Endothelial cell of umbilical vein (primary cell): Measurements from ENCODE around the gene TENM4. TPM values are rescaled to one million over a fixed set of nuclear protein-coding genes. Genes with fewer than 3 reads are reported as not detected.

Experiments used
- BruUV-seq: library from RNA; stranded (reverse); fragments of 400-500 nt; replicated peaks from 2 replicates; lab custom pipeline; 2021; lab: Mats Ljungman, UMichigan
- CTCF ChIA-PET: fragments of 300-600, 350-600 bp; sonication (Branson Sonifier 250); formaldehyde crosslinking; loops from one replicate; lab custom pipeline; 2021; ENCODE audit warnings: antibody characterized with exemption, inconsistent platforms; lab: Charles Lee
- POLR2A ChIA-PET: fragments of 300-600, 350-600 bp; sonication (Branson Sonifier 250); formaldehyde crosslinking; loops from one replicate; lab custom pipeline; 2021; ENCODE audit warnings: antibody characterized with exemption, inconsistent platforms; lab: Charles Lee
- DNase-seq: peaks from one replicate; pipeline ENCODE4 v3.0.0-alpha.2; 2011; ENCODE audit warnings: low read depth, low spot score
- FAIRE-seq: peaks from 2 replicates; lab custom pipeline; 2011; peaks lifted over from hg19 to GRCh38; lab: Jason Lieb, UNC
- H2AFZ ChIP-seq: 2 replicates; pipeline ENCODE4 v1.6.0; 2012; ENCODE audit warnings: low read depth, low read length, control low read depth, inconsistent platforms
- H3K27ac ChIP-seq: 2 replicates; pipeline ENCODE4 v1.5.1; 2011; ENCODE audit warnings: low read depth, mild to moderate bottlenecking, control low read depth, low read length, moderate library complexity; ENCODE audit not compliant: insufficient read depth
- H3K27me3 ChIP-seq, 2 experiments: 2 replicates each; pipeline versions ENCODE4 v1.6.0 to v1.6.1; 2011; ENCODE audit warnings: low read length in 2 of 2, mixed read lengths in 1 of 2; ENCODE audit not compliant: control insufficient read depth in 2 of 2, insufficient read depth in 2 of 2
- H3K36me3 ChIP-seq, 2 experiments: 2 replicates in 1 of 2; 3 replicates in 1 of 2; pipeline ENCODE4 v1.5.1; 2011; ENCODE audit warnings: low read length in 2 of 2, mild to moderate bottlenecking in 1 of 2, moderate library complexity in 1 of 2; ENCODE audit not compliant: control insufficient read depth in 2 of 2, insufficient read depth in 2 of 2; ENCODE audit errors: extremely low read depth in 1 of 2
- H3K4me1 ChIP-seq: 3 replicates; pipeline ENCODE4 v1.5.1; 2011; ENCODE audit warnings: mild to moderate bottlenecking, low read length; ENCODE audit not compliant: control insufficient read depth, insufficient read depth; ENCODE audit errors: extremely low read depth
- H3K4me2 ChIP-seq: 2 replicates; pipeline ENCODE4 v1.6.1; 2011; ENCODE audit warnings: low read length, control low read depth, mixed read lengths; ENCODE audit not compliant: insufficient read depth
- H3K4me3 ChIP-seq, 3 experiments: fragments of 200-600 bp in 1 of 3; sonication (generic), shearing (Covaris generic) in 1 of 3; replicated peaks in 1 of 3; 2 replicates each; pipeline ENCODE4 v1.5.1; 2011 to 2016; ENCODE audit warnings: control low read depth in 3 of 3, low read length in 3 of 3, mild to moderate bottlenecking in 2 of 3, inconsistent platforms in 1 of 3, low read depth in 1 of 3, moderate library complexity in 1 of 3; ENCODE audit not compliant: insufficient read depth in 1 of 3
- H3K79me2 ChIP-seq: 2 replicates; pipeline ENCODE4 v1.6.0; 2012; ENCODE audit warnings: low read length, inconsistent platforms; ENCODE audit not compliant: control insufficient read depth, insufficient read depth
- H3K9ac ChIP-seq: replicated peaks from 2 replicates; pipeline ENCODE3; 2011; ENCODE audit warnings: low read length, control low read depth; ENCODE audit not compliant: insufficient read depth; ENCODE audit errors: extremely low read depth
- H3K9me1 ChIP-seq: replicated peaks from 3 replicates; pipeline ENCODE4 v1.6.0; 2011; ENCODE audit warnings: mild to moderate bottlenecking, low read length; ENCODE audit not compliant: control insufficient read depth, insufficient read depth; ENCODE audit errors: extremely low read depth
- H3K9me3 ChIP-seq: replicated peaks from 2 replicates; pipeline ENCODE4 v1.5.1; 2012; ENCODE audit warnings: low read length, inconsistent platforms; ENCODE audit not compliant: control insufficient read depth, insufficient read depth
- H4K20me1 ChIP-seq: replicated peaks from 2 replicates; pipeline ENCODE3; 2011; ENCODE audit warnings: mild to moderate bottlenecking, low read length; ENCODE audit not compliant: control insufficient read depth, insufficient read depth; ENCODE audit errors: extremely low read depth
- CTCF ChIP-seq, 2 donors: IDR thresholded peaks; 1 replicate in 1 of 2; 2 replicates in 1 of 2; pipeline ENCODE4 v1.5.1; 2011; ENCODE audit warnings: low read length in 2 of 2, mild to moderate bottlenecking in 2 of 2, moderate library complexity in 2 of 2, control low read depth in 1 of 2, inconsistent platforms in 1 of 2, low read depth in 1 of 2; ENCODE audit not compliant: insufficient read depth in 1 of 2; ENCODE audit errors: extremely low read depth in 1 of 2
- FOS ChIP-seq: IDR thresholded peaks from 2 replicates; pipeline ENCODE4 v1.6.1; 2011; ENCODE audit warnings: mild to moderate bottlenecking, low read length, moderate library complexity, borderline replicate concordance; ENCODE audit not compliant: insufficient read depth
- GATA2 ChIP-seq: IDR thresholded peaks from 2 replicates; pipeline ENCODE4 v1.7.0; 2011; ENCODE audit warnings: low read depth, mild to moderate bottlenecking, moderate library complexity, mixed read lengths, low read length; ENCODE audit not compliant: insufficient read length, insufficient read depth
- JUN ChIP-seq: IDR thresholded peaks from 2 replicates; pipeline ENCODE4 v1.6.1; 2011; ENCODE audit warnings: borderline replicate concordance, low read depth; ENCODE audit not compliant: insufficient read length, insufficient read depth
- dilution Hi-C: fragments of 300-500 bp; cut with MboI; formaldehyde crosslinking; loops from one replicate; pipeline ENCODE4 v1.15.0; 2019; ENCODE audit warnings: low sequenced_read_pairs; ENCODE audit not compliant: extremely low pct_ligation_motif_present
- intact Hi-C: fragments of 100-400 bp; cut with micrococcal nuclease; formaldehyde crosslinking; loops from one replicate; pipeline ENCODE4 v1.10.0; 2022
- polyA plus RNA-seq, 4 experiments: library from polyadenylated mRNA; depleted of rRNA in 3 of 4; stranded (reverse) in 3 of 4; unstranded in 1 of 4; fragments of >200 nt; gene quantifications; 2 replicates each; pipeline versions ENCODE4 v1.2.1 to v1.2.3, GENCODE V29; 2011 to 2012; ENCODE audit warnings: missing spikeins in 1 of 4
- total RNA-seq: library from RNA; stranded (reverse); gene quantifications from 2 replicates; pipeline ENCODE4 v1.2.3, GENCODE V29; 2021

The TENM4 gene
- total and polyA plus RNA-seq, 2 donors (not counting 3 experiments of a cell fraction or from before 2014, with no cell fraction given), result 0.06 to 0.27 TPM

GRCh38 chr11:78607696-78608095 lies 833.1 kb downstream of the TENM4 start:
- H3K4me2 ChIP-seq, result no peak overlapping the region

GRCh38 chr11:78606667-78607066 lies 834.2 kb downstream of the TENM4 start:
- H4K20me1 ChIP-seq, result no peaks in the 10 kb centered on the region
- H3K4me1 ChIP-seq, result no peaks in the 10 kb centered on the region
- intact Hi-C loops (no loop called here), dilution Hi-C loops (no loop called here)
- H3K36me3 ChIP-seq, result no peaks in the 10 kb centered on the region
- H3K27ac ChIP-seq, result no peak overlapping the region
- no peak overlapping the region for H3K9ac ChIP-seq
- DNase-seq, result no peak
- no peaks in the 10 kb centered on the region for H3K79me2 ChIP-seq
- no peaks in the 10 kb centered on the region for H3K9me3 ChIP-seq
- H3K9me1 ChIP-seq, result no peaks in the 10 kb centered on the region
- H3K4me3 ChIP-seq, result no peak overlapping the region
- ChIA-PET POLR2A (no interaction called here), CTCF (no interaction called here)
- no peak for FAIRE-seq
- TF ChIP-seq FOS (no peak), GATA2 (no peak)
- no TSS peak for BruUV-seq
- H3K27me3 ChIP-seq, result peaks cover 0 to 3% of the 10 kb centered on the region in 2 experiments
- H3K4me2 ChIP-seq, result no peak overlapping the region
- H2AFZ ChIP-seq, result no peak overlapping the region

More at GRCh38 chr11:78607696-78608095, 833.1 kb downstream of the TENM4 start:
- no peak overlapping the region for H3K27ac ChIP-seq
- H3K4me3 ChIP-seq, result no peak overlapping the region
- no peaks in the 10 kb centered on the region for H3K4me1 ChIP-seq
- no peak overlapping the region for H3K9ac ChIP-seq
- no peaks in the 10 kb centered on the region for H3K9me3 ChIP-seq
- TF ChIP-seq JUN (no peak), CTCF (IDR thresholded peaks at IDR 0.05; ENCODE audit: extremely low read depth in 1 of 2, insufficient read depth in 1 of 2, low read depth in 1 of 2, low read length in 2 of 2) (no peak)
- no TSS peak for BruUV-seq
- intact Hi-C loops (no loop called here), dilution Hi-C loops (no loop called here)
- ChIA-PET POLR2A (no interaction called here), CTCF (no interaction called here)
- no peaks in the 10 kb centered on the region for H3K36me3 ChIP-seq
- no peaks in the 10 kb centered on the region for H3K79me2 ChIP-seq
- H3K9me1 ChIP-seq, result no peaks in the 10 kb centered on the region
- no peak for FAIRE-seq
- H2AFZ ChIP-seq, result no peak overlapping the region
- H4K20me1 ChIP-seq, result no peaks in the 10 kb centered on the region
- DNase-seq, result no peak
- H3K27me3 ChIP-seq, result peaks cover 0 to 3% of the 10 kb centered on the region in 2 experiments
